Left lung (tissue), 10 donors: ENCODE results near the gene CCDC122. TPM values are rescaled to one million over a fixed set of nuclear protein-coding genes. Genes with fewer than 3 reads are reported as not detected.
A peak's percentile ranks its signal among the peaks of the same experiment; 100 is the strongest.

ENCODE experiments used
- ATAC-seq: fragments of 200-7000 bp; cut with Tn5 transposase; one replicate; pipeline ENCODE4 v1.9.1; 2020; ENCODE audit warnings: moderate library complexity
- DNase-seq, 4 donors: peaks; one replicate each; pipeline ENCODE4 v3.0.0-alpha.2; 2013 to 2020
- H3K27ac ChIP-seq, 2 donors: fragments of 200-600 bp; sonication (generic) in 1 of 2; one replicate each; pipeline versions ENCODE4 v1.5.0 to v1.8.0; 2020 to 2021
- H3K27me3 ChIP-seq, 2 donors: fragments of 200-600 bp; sonication (generic) in 1 of 2; one replicate each; pipeline versions ENCODE4 v1.5.0 to v1.8.0; 2020 to 2021
- H3K36me3 ChIP-seq, 2 donors: fragments of 200-600 bp; sonication (generic) in 1 of 2; one replicate each; pipeline versions ENCODE4 v1.5.0 to v1.8.0; 2020 to 2021
- H3K4me1 ChIP-seq, 2 donors: fragments of 200-600 bp; one replicate each; pipeline ENCODE4 v1.8.0; 2021
- H3K4me3 ChIP-seq, 2 donors: fragments of 200-600 bp; sonication (generic) in 1 of 2; one replicate each; pipeline versions ENCODE4 v1.5.0 to v1.8.0; 2020 to 2021; ENCODE audit warnings: mild to moderate bottlenecking in 1 of 2
- H3K9me3 ChIP-seq, 2 donors: fragments of 200-600 bp; sonication (generic) in 1 of 2; one replicate each; pipeline versions ENCODE4 v1.5.0 to v1.8.0; 2020 to 2021
- CTCF ChIP-seq, 2 donors: fragments of 200-600 bp; sonication (generic) in 1 of 2; IDR thresholded peaks; one replicate each; pipeline versions ENCODE4 v1.5.0 to v1.8.0; 2021; ENCODE audit warnings: antibody characterized with exemption in 2 of 2
- intact Hi-C, 2 donors: fragments of 100-400 bp; cut with DNase I; formaldehyde crosslinking; loops; one replicate each; pipeline versions ENCODE4 v1.11.2 to v1.14.2; 2022
- polyA plus RNA-seq, 6 donors: library from polyadenylated mRNA; unstranded; fragments of 120-200 nt; gene quantifications; one replicate each; pipeline ENCODE4 v1.2.1, GENCODE V29; 2013; ENCODE audit not compliant: insufficient read length in 6 of 6
- total RNA-seq, 2 donors: library from RNA; stranded (reverse); fragmentation: NEBNext Ultra II Directional; extraction: Animal tissue kit (Norgen Biotek cat#: 25700); gene quantifications; one replicate each; pipeline ENCODE4 v1.2.1, GENCODE V29; 2021
- donor health status: DM: no; HTN: yes; CAD: no.
- donor health status: DM: no; HTN: no; CAD: no.

CCDC122 gene
- total and polyA plus RNA-seq, 8 donors: 5.3 to 11.6 (median 7.0) TPM

- Histone ChIP-seq H3K27me3 (no peaks in the 10 kb centered on the region), H3K27ac (no peak overlapping the region), H3K4me1 (no peaks in the 10 kb centered on the region), H3K36me3 (no peaks in the 10 kb centered on the region), H3K4me3 (no peak overlapping the region), H3K9me3 (no peaks in the 10 kb centered on the region)
- DNase-seq (no peak), ATAC-seq (peak; percentile 34)
- intact Hi-C loops: no loop called here
- TF ChIP-seq CTCF (IDR thresholded peaks at IDR 0.05): no peak
Measured at GRCh38 chr13:43799191-43799590, 80.3 kb downstream of the CCDC122 start.

GRCh38 chr13:43797869-43798268 lies 81.7 kb downstream of the CCDC122 start:
- DNase-seq: no peak
- TF ChIP-seq CTCF (IDR thresholded peaks at IDR 0.05): no peak
- ATAC-seq: no peak
- Histone ChIP-seq H3K4me3 (no peak overlapping the region), H3K27ac (no peak overlapping the region), H3K27me3 (no peaks in the 10 kb centered on the region), H3K36me3 (no peaks in the 10 kb centered on the region), H3K4me1 (no peaks in the 10 kb centered on the region), H3K9me3 (no peaks in the 10 kb centered on the region)
- intact Hi-C loops: no loop called here

GRCh38 chr13:43797159-43797558 lies 82.4 kb downstream of the CCDC122 start:
- ATAC-seq: no peak
- H3K27ac ChIP-seq: no peak overlapping the region
- TF ChIP-seq CTCF (IDR thresholded peaks at IDR 0.05): no peak
- intact Hi-C loops: no loop called here
- H3K36me3 ChIP-seq: no peaks in the 10 kb centered on the region
- no peak overlapping the region for H3K4me3 ChIP-seq
- no peak for DNase-seq
- no peaks in the 10 kb centered on the region for H3K4me1 ChIP-seq
- no peaks in the 10 kb centered on the region for H3K9me3 ChIP-seq
- no peaks in the 10 kb centered on the region for H3K27me3 ChIP-seq

GRCh38 chr13:43794416-43794815 lies 85.1 kb downstream of the CCDC122 start:
- Histone ChIP-seq H3K9me3 (no peaks in the 10 kb centered on the region), H3K27ac (no peak overlapping the region), H3K36me3 (no peaks in the 10 kb centered on the region), H3K27me3 (peaks cover 0 to 6% of the 10 kb centered on the region in 2 donors), H3K4me1 (no peaks in the 10 kb centered on the region), H3K4me3 (no peak overlapping the region)
- intact Hi-C loops: no loop called here
- DNase-seq (no peak), ATAC-seq (no peak)
- TF ChIP-seq CTCF (IDR thresholded peaks at IDR 0.05): no peak

- Histone ChIP-seq H3K4me1 (peaks cover 0 to 3% of the 10 kb centered on the region in 2 donors), H3K4me3 (no peak overlapping the region)
- DNase-seq: no peak
Measured at GRCh38 chr13:43792076-43792881, 87.3 kb downstream of the CCDC122 start.

More at GRCh38 chr13:43792076-43792881, 87.3 kb downstream of the CCDC122 start:
- no peaks in the 10 kb centered on the region for H3K36me3 ChIP-seq
- TF ChIP-seq CTCF (IDR thresholded peaks at IDR 0.05): no peak
- H3K9me3 ChIP-seq: no peaks in the 10 kb centered on the region
- intact Hi-C loops: no loop called here
- H3K27me3 ChIP-seq: peaks cover 4 to 27% of the 10 kb centered on the region in 2 donors
- no peak overlapping the region for H3K27ac ChIP-seq
- ATAC-seq: no peak
